Peyer's patch (tissue), 4 donors: Measurements from ENCODE around the gene HNF4A.

Experiments
- POLR2A ChIP-seq, 2 donors: fragments of 450-650 bp; IDR thresholded peaks; one replicate each; pipeline ENCODE4 v1.5.1; 2017; ENCODE audit warnings: antibody characterized with exemption in 2 of 2, mild to moderate bottlenecking in 2 of 2, moderate library complexity in 2 of 2
- TF ChIP-seq, protein P1 (sequence below), 6 experiments: fragments of 450-650 bp in 4 of 6; fragments of 200-600 bp in 2 of 6; sonication (generic) in 1 of 6; IDR thresholded peaks; one replicate each; pipeline ENCODE4 v1.5.1; 2017 to 2019; ENCODE audit warnings: antibody characterized with exemption in 6 of 6, mild to moderate bottlenecking in 3 of 6, moderate library complexity in 1 of 6

DNA sequence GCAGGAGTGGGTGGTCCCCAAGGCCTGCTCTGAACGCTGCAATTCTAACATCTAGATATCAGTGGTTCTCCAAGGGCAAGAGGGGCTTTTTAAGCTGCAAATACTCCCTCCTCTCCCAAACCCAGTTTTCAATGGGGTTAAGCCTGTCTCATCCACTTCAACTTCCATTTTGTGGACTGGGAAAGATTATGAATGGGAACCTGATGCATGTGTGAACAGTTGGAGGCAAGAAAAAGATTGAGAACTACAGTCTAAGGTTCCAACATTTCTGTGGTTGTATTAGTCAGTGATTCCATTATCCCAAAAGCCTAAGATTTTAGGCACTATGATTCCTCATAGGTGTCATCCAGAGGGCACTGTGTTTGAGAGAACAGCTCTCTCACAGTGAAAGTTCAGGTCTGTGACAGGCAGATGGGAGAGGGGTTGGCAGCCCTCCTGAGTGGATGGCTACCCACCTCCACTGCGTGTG, 53.7 kb downstream of the HNF4A start:
- no peak for TF ChIP-seq POLR2A (IDR thresholded peaks at IDR 0.05)
- TF ChIP-seq, protein P1, sequence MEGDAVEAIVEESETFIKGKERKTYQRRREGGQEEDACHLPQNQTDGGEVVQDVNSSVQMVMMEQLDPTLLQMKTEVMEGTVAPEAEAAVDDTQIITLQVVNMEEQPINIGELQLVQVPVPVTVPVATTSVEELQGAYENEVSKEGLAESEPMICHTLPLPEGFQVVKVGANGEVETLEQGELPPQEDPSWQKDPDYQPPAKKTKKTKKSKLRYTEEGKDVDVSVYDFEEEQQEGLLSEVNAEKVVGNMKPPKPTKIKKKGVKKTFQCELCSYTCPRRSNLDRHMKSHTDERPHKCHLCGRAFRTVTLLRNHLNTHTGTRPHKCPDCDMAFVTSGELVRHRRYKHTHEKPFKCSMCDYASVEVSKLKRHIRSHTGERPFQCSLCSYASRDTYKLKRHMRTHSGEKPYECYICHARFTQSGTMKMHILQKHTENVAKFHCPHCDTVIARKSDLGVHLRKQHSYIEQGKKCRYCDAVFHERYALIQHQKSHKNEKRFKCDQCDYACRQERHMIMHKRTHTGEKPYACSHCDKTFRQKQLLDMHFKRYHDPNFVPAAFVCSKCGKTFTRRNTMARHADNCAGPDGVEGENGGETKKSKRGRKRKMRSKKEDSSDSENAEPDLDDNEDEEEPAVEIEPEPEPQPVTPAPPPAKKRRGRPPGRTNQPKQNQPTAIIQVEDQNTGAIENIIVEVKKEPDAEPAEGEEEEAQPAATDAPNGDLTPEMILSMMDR (IDR thresholded peaks at IDR 0.05): no peak
